GM21367 (cell line): ENCODE data around the gene LINGO1.

Experiments
- ATAC-seq: cut with Tn5 transposase; IDR thresholded peaks from one replicate; pipeline ENCODE4 v1.9.1; 2021; ENCODE audit not compliant: unreplicated experiment

LINGO1 gene

DNA sequence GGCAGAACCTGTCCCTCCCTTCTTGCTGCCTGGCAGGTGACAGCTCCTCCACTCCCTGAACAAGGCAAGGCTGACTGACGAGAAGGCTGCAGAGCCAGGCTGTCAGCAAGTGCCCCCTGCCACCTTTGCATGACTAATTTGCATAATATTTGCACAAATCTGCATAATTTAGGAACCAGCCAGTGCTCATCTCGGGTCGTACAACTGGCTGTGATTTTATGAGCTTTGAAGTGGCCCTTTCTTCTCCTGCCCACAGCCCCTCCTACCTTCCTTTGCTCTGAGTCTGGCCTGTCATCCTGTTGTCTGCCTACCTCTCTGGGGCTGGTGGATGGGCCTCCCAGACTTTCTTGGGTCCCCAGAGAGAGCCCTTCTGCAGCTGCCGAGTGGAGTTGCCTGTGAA, 58.9 kb downstream of the LINGO1 start:
- no peak for ATAC-seq

DNA sequence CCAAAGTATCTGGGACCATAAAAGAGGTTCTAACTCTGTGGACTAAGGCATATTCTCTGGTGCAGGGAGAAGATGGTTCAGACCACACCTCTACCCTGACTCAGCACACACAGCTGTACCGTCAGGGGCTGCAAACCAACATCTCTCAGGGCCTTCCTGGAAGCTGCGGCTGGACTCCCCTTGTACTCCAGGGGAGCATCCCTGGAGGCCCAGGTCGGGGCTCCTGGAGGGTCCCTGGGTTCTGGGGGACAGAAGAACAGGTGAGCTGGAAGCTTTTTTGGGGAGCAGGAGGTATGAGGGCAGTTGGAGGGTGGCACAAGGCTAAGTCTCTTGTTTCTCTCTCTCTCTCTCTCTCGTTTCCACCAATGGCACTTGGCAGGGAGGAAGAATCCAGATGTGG, 60.5 kb downstream of the LINGO1 start:
- no peak for ATAC-seq

DNA sequence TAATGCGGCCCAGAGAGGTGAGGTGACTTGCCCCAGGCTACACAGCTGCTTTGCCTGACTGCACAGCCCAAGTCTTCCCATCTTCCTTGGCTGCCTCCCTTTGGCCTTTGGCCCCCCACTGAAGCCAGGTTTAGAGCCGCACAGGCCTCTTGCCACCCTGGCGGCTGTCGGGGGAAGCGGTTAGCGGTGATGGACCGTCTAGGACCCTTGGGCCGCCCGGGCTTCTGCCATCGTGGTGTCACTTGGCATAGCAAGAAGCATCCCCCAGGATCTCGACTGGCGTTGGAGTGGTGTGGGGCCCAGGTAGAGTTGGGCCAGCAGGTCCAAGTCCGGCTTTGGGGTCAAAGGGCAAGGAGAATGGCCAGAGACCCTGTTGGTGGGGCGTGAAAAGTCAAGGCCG, 61.0 kb downstream of the LINGO1 start:
- ATAC-seq, result no peak

DNA sequence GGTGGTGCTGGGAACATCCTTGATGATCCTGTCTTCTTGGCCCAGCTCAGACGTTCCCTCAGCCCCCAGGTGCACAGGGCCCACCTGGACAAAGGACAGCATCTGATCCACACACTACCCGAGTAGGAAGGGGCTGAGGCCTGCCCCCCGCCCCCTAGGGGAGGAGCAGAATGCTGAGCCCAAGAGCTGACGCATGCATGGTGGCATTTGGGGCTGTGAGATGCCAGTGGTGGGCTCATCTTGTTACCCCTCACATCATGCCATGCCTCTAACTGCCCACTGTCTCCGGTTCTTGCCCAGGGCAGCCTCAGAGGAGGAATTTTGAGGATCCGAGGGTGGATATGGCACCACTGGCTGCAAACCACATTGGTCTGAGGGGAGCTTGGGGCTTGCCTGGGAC, 61.5 kb downstream of the LINGO1 start:
- no peak for ATAC-seq

DNA sequence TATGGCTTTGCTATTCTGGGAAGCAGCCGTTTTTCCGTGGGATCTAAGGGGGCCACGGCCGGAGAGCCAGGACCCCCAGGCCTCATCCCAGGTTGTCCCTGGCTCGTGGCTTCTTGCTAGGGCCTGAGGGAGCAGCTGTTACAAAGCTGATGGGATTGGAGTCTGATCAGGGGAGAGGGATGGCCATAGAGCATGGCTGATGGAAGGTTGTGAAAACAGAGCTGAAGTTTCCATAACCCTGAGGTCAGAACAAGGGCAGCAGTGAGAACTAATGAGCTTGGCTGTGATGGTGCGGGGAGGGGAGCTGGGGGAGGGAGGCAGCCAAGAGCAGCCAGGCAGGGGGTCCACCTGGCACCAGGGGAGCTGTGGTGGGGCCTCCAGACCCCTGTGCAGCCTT, 63.0 kb downstream of the LINGO1 start:
- no peak for ATAC-seq

DNA sequence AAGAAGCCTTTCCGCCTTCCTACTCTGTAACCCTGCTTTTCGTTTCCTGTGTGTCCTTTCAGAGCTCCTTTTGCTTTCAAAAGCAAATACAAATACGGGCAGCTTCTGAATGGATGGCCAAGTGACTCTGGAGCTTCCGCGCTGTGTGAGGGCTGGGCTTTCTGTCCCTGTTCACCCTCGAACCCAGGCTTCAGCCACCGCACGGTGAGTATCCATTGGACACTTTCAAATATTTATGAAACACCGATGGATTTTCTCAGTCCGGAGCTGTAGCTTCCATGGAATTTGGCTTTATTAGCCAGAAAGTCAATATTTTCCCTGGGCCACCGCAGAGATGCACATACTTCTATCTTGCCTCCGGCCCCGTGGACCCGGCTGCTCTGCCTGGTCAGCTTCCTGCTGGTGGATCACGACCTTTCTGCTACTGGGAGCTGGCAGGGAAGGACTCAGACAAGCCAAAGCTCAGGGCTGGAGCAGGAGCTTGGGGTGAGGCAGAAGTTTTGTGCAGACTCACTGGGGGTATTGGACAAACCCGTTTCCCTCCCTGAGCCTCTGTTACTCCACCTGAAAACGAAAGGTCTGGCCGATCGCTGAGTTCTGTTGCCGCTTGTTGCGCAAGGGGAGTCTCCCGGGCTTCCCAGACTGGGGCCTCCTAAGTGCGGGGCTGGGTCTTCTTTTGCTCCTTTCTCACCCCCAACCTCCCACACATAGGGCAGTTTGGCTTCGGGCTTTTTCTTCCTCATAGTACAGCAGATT, 63.6 kb downstream of the LINGO1 start:
- ATAC-seq, result no peak

DNA sequence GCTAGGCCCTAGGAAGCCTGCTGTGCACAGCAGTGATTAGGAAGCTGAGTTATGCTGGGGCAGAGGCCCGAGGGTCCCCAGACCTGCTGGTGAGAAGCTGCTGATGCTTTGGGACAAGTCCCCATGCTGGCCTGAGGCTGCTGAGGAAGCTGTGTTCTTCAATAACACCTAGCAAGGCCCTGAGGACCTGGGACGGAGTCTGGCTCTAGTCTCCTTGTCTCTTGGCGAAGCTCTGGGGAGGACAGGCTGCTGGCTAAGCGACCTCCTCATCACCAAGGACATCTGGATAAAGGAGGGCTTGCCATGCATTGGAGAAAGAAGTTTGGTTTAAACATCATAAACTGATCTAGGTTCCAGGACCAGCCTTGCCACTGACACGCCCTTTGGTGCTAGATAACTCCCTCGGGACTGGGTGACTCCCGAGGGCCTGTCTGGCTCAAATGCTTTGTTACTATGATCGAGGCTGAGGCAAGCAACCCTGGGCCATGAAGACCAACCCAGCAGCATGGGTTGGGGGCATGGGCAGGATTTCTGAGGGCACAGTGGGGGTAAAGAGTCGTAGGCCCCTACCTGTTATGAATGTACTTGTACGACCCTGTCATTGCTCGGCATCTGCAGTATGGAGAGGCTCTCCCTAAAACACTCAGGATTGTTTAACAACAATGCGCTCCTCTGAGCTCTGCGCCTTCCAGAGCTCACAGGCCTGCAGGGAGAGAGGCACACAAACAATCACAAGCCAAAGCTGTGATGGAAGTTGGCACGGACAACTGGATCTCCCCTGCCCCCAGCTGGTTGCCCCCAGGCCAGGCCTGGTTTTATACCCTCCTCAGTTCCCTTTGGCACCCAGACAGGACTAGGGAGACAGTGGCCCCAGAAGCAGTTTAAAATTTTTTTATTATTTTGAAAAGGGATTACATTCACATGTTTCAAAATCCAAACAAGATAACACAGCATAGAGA, 64.4 kb downstream of the LINGO1 start:
- no peak for ATAC-seq

DNA sequence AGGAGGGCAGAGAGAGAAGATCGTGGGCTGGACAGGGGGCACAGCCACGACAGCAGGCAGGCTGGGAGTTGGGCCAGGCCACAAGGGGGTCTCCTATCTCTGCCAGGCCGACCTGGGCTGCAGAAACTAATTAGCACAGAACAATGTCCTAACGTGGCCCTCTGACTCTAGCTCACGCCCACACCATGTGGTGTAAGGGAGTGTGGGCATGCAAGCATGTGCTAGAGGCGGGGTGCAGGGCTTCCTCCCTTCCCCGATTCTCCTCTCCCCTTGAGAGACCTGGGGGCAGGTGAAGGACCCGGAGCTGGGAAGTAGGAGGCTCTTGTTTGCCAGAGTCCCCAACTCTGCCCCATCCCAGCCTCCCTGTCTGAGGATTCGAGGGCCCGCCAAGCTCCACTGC, 65.5 kb downstream of the LINGO1 start:
- ATAC-seq, result no peak

DNA sequence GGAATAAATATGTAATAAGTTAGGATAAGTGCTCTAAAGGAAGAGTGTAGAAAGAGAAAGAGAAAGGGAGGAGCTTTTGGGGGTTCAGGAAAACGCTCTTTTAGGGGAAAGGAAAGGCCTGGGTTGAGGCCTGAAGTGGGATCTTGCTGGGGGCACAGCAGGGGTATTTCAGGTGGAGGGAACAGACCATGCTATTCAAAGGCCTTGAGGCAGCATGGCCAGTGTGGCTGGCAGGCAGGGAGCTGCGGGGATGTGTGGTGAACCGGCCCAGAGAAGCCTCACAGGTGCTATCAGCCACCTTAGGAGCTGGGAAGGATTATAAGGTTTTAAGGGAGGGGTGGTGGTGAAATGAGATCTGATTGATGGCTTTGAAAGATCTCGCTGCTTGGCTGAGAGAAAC, 66.6 kb downstream of the LINGO1 start:
- no peak for ATAC-seq

DNA sequence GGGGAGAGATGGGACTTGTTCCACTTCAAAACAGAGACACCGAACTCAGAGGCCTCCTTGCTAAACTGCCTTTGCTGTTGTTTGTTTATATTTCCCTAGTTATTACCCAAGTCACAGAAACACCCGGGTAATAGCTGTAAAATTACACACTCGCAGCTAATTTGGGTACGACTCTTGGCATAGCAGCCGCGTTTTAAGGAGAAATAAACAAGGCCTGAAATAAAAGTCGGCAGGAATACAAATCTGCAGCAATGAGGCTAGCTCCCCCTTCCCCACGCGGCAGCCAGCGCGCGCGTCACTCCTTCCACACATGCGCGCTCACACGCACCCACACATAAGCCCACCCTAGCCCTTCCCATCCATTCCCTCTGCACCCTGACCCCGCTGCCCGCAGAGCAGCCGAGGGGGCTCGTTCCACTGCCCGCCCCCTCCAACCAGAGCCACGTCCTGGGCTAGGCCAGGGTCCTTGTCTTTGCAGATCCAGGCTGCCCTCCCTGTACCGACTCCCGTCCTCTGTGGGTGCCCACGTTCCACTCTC, 67.3 kb downstream of the LINGO1 start:
- ATAC-seq, result no peak

DNA sequence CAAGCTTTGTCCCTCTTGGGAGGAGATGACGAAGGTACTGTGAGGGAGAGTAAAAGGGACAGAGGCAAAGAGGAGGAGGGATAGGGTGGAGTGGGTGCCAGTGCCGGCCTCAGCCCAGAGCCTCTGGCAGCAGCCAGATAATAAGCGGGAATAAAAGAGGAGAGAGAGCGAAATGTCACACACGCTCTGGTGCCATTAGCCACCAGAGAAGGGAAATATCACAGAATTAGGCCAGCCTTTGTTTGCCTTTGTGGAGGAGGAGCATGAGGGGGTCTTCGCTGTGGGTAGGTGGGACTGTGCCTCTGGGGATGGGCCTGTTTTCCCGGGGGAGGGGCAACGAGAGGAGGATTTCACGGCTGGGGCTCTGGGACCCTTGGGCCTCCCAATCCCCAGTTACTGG, 67.8 kb downstream of the LINGO1 start:
- no peak for ATAC-seq

DNA sequence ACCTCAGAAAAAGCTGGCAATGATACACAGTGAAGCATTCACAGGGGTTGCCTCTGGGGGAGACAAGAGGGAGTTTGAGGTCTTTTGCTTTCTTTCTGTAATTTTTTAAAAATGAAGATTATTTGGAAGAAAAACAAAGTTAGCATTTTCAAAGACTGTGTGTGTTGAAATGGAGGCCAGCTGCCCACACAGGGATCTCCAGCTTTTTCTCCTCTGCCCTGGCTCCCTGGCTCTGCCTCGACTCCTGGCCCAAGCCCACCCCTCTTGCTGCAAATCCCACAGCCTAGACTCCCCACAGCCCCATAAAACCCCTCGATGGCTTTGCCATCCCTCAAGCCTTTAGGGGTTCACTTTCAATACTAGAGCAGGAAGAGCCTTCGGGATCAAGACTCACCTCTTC, 68.4 kb downstream of the LINGO1 start:
- no peak for ATAC-seq

DNA sequence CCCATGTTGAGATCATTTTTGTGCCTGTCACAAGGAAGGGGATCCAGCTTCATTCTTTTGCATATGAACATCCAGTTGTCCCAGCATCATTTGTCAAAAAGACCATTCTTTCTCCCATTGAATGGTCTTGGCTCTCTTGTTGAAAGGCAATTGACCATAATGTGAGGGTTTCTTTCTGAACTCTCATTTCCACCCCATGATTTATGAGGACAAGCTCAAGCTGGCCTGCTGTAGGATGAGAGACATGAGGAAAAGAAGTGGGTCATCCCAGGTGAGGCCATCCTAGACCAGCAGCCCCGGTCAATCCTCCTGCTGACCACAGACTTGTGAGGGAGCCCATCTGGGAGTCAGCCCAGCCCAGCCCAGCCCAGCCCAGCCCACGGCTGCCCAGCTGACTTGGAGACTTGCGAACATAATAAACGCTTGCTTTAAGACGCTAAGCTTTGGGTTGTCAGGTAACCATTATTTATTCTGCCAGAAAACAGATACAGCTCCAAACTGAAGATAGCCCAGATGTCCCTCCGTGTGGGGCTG, 69.0 kb downstream of the LINGO1 start:
- ATAC-seq, result no peak
